T-cell (primary cell): ENCODE measurements around the gene ABI1. TPM values are rescaled to one million over a fixed set of nuclear protein-coding genes. Genes with fewer than 3 reads are reported as not detected.

Source experiments
- ATAC-seq, 4 experiments: fragments of 200-7000 bp in 3 of 4; fragments of 150-1000 bp in 1 of 4; cut with Tn5 transposase; replicated peaks in 1 of 4; 1 replicate in 3 of 4; 2 replicates in 1 of 4; pipeline ENCODE4 v1.10.0; 2021; ENCODE audit warnings: moderate library complexity in 3 of 4, mild to moderate bottlenecking in 2 of 4, moderate number of reproducible peaks in 1 of 4
- CTCF ChIA-PET, 2 donors: fragments of 300-600 bp; sonication (Branson Sonifier 250); formaldehyde crosslinking; loops; one replicate each; lab custom pipeline; 2022; ENCODE audit warnings: antibody characterized with exemption in 2 of 2; lab: Charles Lee
- POLR2A ChIA-PET, 2 donors: fragments of 300-600 bp; sonication (Branson Sonifier 250); formaldehyde crosslinking; loops; one replicate each; lab custom pipeline; 2022; ENCODE audit warnings: antibody characterized with exemption in 2 of 2; lab: Charles Lee
- DNase-seq, 35 experiments: peaks; one replicate each; pipeline versions ENCODE4 v3.0.0 to v3.0.0-alpha.2; 2013 to 2023
- H3K27ac ChIP-seq: one replicate; pipeline ENCODE4 v1.5.1; 2013; ENCODE audit warnings: low read length
- H3K27me3 ChIP-seq, 2 experiments: replicated peaks in 1 of 2; 1 replicate in 1 of 2; 2 replicates in 1 of 2; pipeline versions ENCODE4 v1.6.1 to v1.7.0; 2013; ENCODE audit warnings: low read length in 1 of 2, mixed read lengths in 1 of 2; ENCODE audit not compliant: control insufficient read depth in 2 of 2, insufficient read depth in 2 of 2; ENCODE audit errors: extremely low read depth in 1 of 2
- H3K36me3 ChIP-seq, 2 donors: 1 replicate in 1 of 2; 2 replicates in 1 of 2; pipeline versions ENCODE4 v1.6.1 to v1.7.0; 2013; ENCODE audit warnings: low read length in 1 of 2; ENCODE audit not compliant: control insufficient read depth in 2 of 2, insufficient read depth in 1 of 2; ENCODE audit errors: extremely low read depth in 1 of 2
- H3K4me1 ChIP-seq, 2 experiments: 1 replicate in 1 of 2; 2 replicates in 1 of 2; pipeline versions ENCODE4 v1.6.1 to v1.7.0; 2013; ENCODE audit warnings: low read length in 2 of 2, mixed read lengths in 1 of 2; ENCODE audit not compliant: insufficient read depth in 2 of 2, control insufficient read depth in 1 of 2; ENCODE audit errors: extremely low read depth in 1 of 2
- H3K4me3 ChIP-seq, 2 donors: 1 replicate in 1 of 2; 2 replicates in 1 of 2; pipeline versions ENCODE4 v1.5.1 to v1.7.0; 2013; ENCODE audit warnings: mild to moderate bottlenecking in 2 of 2, low read length in 1 of 2, moderate library complexity in 1 of 2; ENCODE audit not compliant: control insufficient read depth in 1 of 2; ENCODE audit errors: extremely low read depth in 1 of 2
- H3K9me3 ChIP-seq: 2 replicates; pipeline ENCODE4 v1.7.0; 2013
- H3K27ac Mint-ChIP-seq, 2 donors: one replicate each; pipeline ENCODE4 v1.8.0; 2020 to 2021; ENCODE audit warnings: mild to moderate bottlenecking in 2 of 2, mixed read lengths in 2 of 2
- H3K27me3 Mint-ChIP-seq, 2 donors: one replicate each; pipeline ENCODE4 v1.8.0; 2021 to 2022; ENCODE audit warnings: mixed read lengths in 2 of 2
- H3K36me3 Mint-ChIP-seq: one replicate; pipeline ENCODE4 v1.8.0; 2021; ENCODE audit warnings: mixed read lengths
- H3K4me1 Mint-ChIP-seq, 3 donors: one replicate each; pipeline ENCODE4 v1.8.0; 2020 to 2022; ENCODE audit warnings: mixed read lengths in 3 of 3, mild to moderate bottlenecking in 1 of 3
- H3K4me3 Mint-ChIP-seq, 3 donors: one replicate each; pipeline ENCODE4 v1.8.0; 2020 to 2022; ENCODE audit warnings: mild to moderate bottlenecking in 3 of 3, mixed read lengths in 3 of 3, moderate library complexity in 3 of 3
- H3K9me3 Mint-ChIP-seq, 3 donors: one replicate each; pipeline ENCODE4 v1.8.0; 2020 to 2022; ENCODE audit warnings: mixed read lengths in 3 of 3
- WGBS: methylation state at CpG from one replicate; pipeline ENCODE4 v1.1.5; 2013; ENCODE audit warnings: missing lambda C conversion rate; ENCODE audit not compliant: insufficient coverage; 5-methylcytosine and 5-hydroxymethylcytosine counted together
- total RNA-seq, 35 experiments: library from RNA in 6 of 35; stranded (reverse) in 6 of 35; fragments of 120-200 nt in 1 of 35; gene quantifications; one replicate each; pipeline versions ENCODE4 v1.2.1 to v1.2.4 and lab custom pipeline; 2013 to 2026

Gene ABI1
- total RNA-seq, 5 donors from 2014 or later (not counting 1 experiment from before 2014, with no cell fraction given): 51.9 to 78.8 (median 60.0) TPM

- H3K4me1 ChIP-seq: peaks cover 39 to 41% of the 10 kb centered on the region in 2 experiments
- ChIA-PET POLR2A (interaction anchor here (0.6 to 0.9 kb wide), 5 partner anchors 13 to 329 kb away, joined by 3 to 13 read pairs (median 4); no protein-coding TSS in a partner anchor), CTCF (interaction anchor here (0.6 to 1.4 kb wide), 5 partner anchors 11 to 78 kb away, joined by 3 to 5 read pairs (median 4); no protein-coding TSS in a partner anchor)
- Mint-ChIP-seq H3K4me1 (peaks cover 74 to 89% (median 88%) of the 10 kb centered on the region in 3 donors), H3K4me3 (peak overlapping the region; percentile 7 to 40 (median 18)), H3K9me3 (no peaks in the 10 kb centered on the region), H3K27ac (peak overlapping the region; percentile 29 to 52), H3K27me3 (no peaks in the 10 kb centered on the region), H3K36me3 (peaks cover 3% of the 10 kb centered on the region)
- DNase-seq (peak in 1 of 35 experiments; percentile 22), ATAC-seq (peak in 3 of 4 experiments; percentile 49 to 81 (median 58))
- no peaks in the 10 kb centered on the region for H3K36me3 ChIP-seq
- H3K4me3 ChIP-seq: no peak overlapping the region
- 60% methylated on average over 1 of the region's 4 CpGs for WGBS
- no peak overlapping the region for H3K27ac ChIP-seq
- no peaks in the 10 kb centered on the region for H3K9me3 ChIP-seq
- H3K27me3 ChIP-seq: no peaks in the 10 kb centered on the region
Observed at GRCh38 chr10:26804418-26805393, 56.1 kb downstream of the ABI1 start.

GRCh38 chr10:26803849-26804248 lies 56.9 kb downstream of the ABI1 start:
- H3K36me3 ChIP-seq: no peaks in the 10 kb centered on the region
- H3K36me3 Mint-ChIP-seq: peaks cover 3% of the 10 kb centered on the region
- H3K27ac Mint-ChIP-seq: no peak overlapping the region
- H3K4me1 Mint-ChIP-seq: peaks cover 83 to 92% (median 92%) of the 10 kb centered on the region in 3 donors
- no peaks in the 10 kb centered on the region for H3K27me3 Mint-ChIP-seq
- H3K4me3 Mint-ChIP-seq: peak overlapping the region in 1 of 3 donors; percentile 40
- H3K4me1 ChIP-seq: peaks cover 34 to 46% of the 10 kb centered on the region in 2 experiments
- 100% methylated on average over 2 of the region's 4 CpGs for WGBS
- no peaks in the 10 kb centered on the region for H3K9me3 Mint-ChIP-seq
- DNase-seq (no peak), ATAC-seq (no peak)
- CTCF ChIA-PET: no interaction called here
- no peak overlapping the region for H3K4me3 ChIP-seq
- no peak overlapping the region for H3K27ac ChIP-seq
- no peaks in the 10 kb centered on the region for H3K9me3 ChIP-seq
- H3K27me3 ChIP-seq: no peaks in the 10 kb centered on the region
- POLR2A ChIA-PET: no interaction called here

GRCh38 chr10:26802527-26802926 lies 58.2 kb downstream of the ABI1 start:
- ChIA-PET POLR2A (no interaction called here), CTCF (no interaction called here)
- H3K4me1 ChIP-seq: peaks cover 33 to 51% of the 10 kb centered on the region in 2 experiments
- no peaks in the 10 kb centered on the region for H3K36me3 ChIP-seq
- H3K27me3 Mint-ChIP-seq: no peaks in the 10 kb centered on the region
- H3K9me3 ChIP-seq: no peaks in the 10 kb centered on the region
- H3K4me1 Mint-ChIP-seq: peaks cover 91 to 95% (median 94%) of the 10 kb centered on the region in 3 donors
- peak overlapping the region in 1 of 2 donors; percentile 34 for H3K27ac Mint-ChIP-seq
- DNase-seq (no peak), ATAC-seq (no peak)
- no CpG with 5 or more reads among the region's 3 CpGs for WGBS
- H3K27me3 ChIP-seq: no peaks in the 10 kb centered on the region
- H3K4me3 Mint-ChIP-seq: peak overlapping the region in 1 of 3 donors; percentile 14
- H3K9me3 Mint-ChIP-seq: no peaks in the 10 kb centered on the region
- H3K36me3 Mint-ChIP-seq: peaks cover 9% of the 10 kb centered on the region
- H3K4me3 ChIP-seq: no peak overlapping the region
- H3K27ac ChIP-seq: no peak overlapping the region

GRCh38 chr10:26801831-26802230 lies 58.9 kb downstream of the ABI1 start:
- Mint-ChIP-seq H3K36me3 (peaks cover 13% of the 10 kb centered on the region), H3K27ac (no peak overlapping the region), H3K4me1 (peaks cover 90 to 97% (median 91%) of the 10 kb centered on the region in 3 donors), H3K4me3 (no peak overlapping the region), H3K27me3 (no peaks in the 10 kb centered on the region), H3K9me3 (no peaks in the 10 kb centered on the region)
- ATAC-seq (no peak), DNase-seq (no peak)
- no CpG with 5 or more reads among the region's 3 CpGs for WGBS
- Histone ChIP-seq H3K27me3 (no peaks in the 10 kb centered on the region), H3K27ac (no peak overlapping the region), H3K4me3 (no peak overlapping the region), H3K9me3 (no peaks in the 10 kb centered on the region), H3K36me3 (no peaks in the 10 kb centered on the region), H3K4me1 (peaks cover 31 to 51% of the 10 kb centered on the region in 2 experiments)
- ChIA-PET POLR2A (no interaction called here), CTCF (no interaction called here)

GRCh38 chr10:26801274-26801673 lies 59.5 kb downstream of the ABI1 start:
- ChIA-PET POLR2A (no interaction called here), CTCF (no interaction called here)
- no peak for ATAC-seq
- Histone ChIP-seq H3K27me3 (no peaks in the 10 kb centered on the region), H3K9me3 (no peaks in the 10 kb centered on the region), H3K36me3 (no peaks in the 10 kb centered on the region), H3K4me3 (no peak overlapping the region), H3K27ac (no peak overlapping the region), H3K4me1 (peaks cover 28 to 49% of the 10 kb centered on the region in 2 experiments)
- Mint-ChIP-seq H3K27me3 (no peaks in the 10 kb centered on the region), H3K9me3 (no peaks in the 10 kb centered on the region), H3K4me3 (no peak overlapping the region), H3K4me1 (peaks cover 85 to 91% (median 85%) of the 10 kb centered on the region in 3 donors), H3K36me3 (peaks cover 17% of the 10 kb centered on the region), H3K27ac (no peak overlapping the region)
- 100% methylated on average over 5 of the region's 8 CpGs for WGBS
- no peak for DNase-seq

GRCh38 chr10:26800468-26800867 lies 60.3 kb downstream of the ABI1 start:
- Mint-ChIP-seq H3K27me3 (no peaks in the 10 kb centered on the region), H3K27ac (no peak overlapping the region), H3K4me3 (peak overlapping the region in 1 of 3 donors; percentile 31), H3K9me3 (peaks cover 0 to 7% (median 5%) of the 10 kb centered on the region in 3 donors), H3K4me1 (peaks cover 83 to 88% (median 83%) of the 10 kb centered on the region in 3 donors), H3K36me3 (peaks cover 24% of the 10 kb centered on the region)
- ATAC-seq: no peak
- POLR2A ChIA-PET: interaction anchor here in 1 of 2 donors (0.7 kb wide), 1 partner anchor 9 kb away, joined by 4 read pairs; no protein-coding TSS in a partner anchor
- H3K4me1 ChIP-seq: peaks cover 21 to 41% of the 10 kb centered on the region in 2 experiments
- no peak overlapping the region for H3K27ac ChIP-seq
- H3K9me3 ChIP-seq: no peaks in the 10 kb centered on the region
- H3K27me3 ChIP-seq: no peaks in the 10 kb centered on the region
- no peak for DNase-seq
- WGBS: 100% methylated on average over 1 of the region's 7 CpGs
- no peaks in the 10 kb centered on the region for H3K36me3 ChIP-seq
- H3K4me3 ChIP-seq: no peak overlapping the region
- CTCF ChIA-PET: interaction anchor here in 1 of 2 donors (0.7 kb wide), 1 partner anchor 42 kb away, joined by 7 read pairs; no protein-coding TSS in a partner anchor
